ENCODE measurements around the gene NECTIN1. TPM values are rescaled to one million over a fixed set of nuclear protein-coding genes. Genes with fewer than 3 reads are reported as not detected.
A peak's percentile ranks its signal among the peaks of the same experiment; 100 is the strongest.

Gene NECTIN1
- total and polyA plus RNA-seq, 4 donors = 4.7 to 18.3 (median 7.3) TPM

- peaks cover 0 to 5% (median 0%) of the 10 kb centered on the region in 4 donors for H3K9me3 ChIP-seq (ENCODE audit: control insufficient read depth in 4 of 4, insufficient read depth in 3 of 4, low read length in 3 of 4)
- TF ChIP-seq, protein P1, sequence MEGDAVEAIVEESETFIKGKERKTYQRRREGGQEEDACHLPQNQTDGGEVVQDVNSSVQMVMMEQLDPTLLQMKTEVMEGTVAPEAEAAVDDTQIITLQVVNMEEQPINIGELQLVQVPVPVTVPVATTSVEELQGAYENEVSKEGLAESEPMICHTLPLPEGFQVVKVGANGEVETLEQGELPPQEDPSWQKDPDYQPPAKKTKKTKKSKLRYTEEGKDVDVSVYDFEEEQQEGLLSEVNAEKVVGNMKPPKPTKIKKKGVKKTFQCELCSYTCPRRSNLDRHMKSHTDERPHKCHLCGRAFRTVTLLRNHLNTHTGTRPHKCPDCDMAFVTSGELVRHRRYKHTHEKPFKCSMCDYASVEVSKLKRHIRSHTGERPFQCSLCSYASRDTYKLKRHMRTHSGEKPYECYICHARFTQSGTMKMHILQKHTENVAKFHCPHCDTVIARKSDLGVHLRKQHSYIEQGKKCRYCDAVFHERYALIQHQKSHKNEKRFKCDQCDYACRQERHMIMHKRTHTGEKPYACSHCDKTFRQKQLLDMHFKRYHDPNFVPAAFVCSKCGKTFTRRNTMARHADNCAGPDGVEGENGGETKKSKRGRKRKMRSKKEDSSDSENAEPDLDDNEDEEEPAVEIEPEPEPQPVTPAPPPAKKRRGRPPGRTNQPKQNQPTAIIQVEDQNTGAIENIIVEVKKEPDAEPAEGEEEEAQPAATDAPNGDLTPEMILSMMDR (IDR thresholded peaks at IDR 0.05; ENCODE audit: control extremely low read depth, extremely low read depth) = no peak
- WGBS, 2 donors = 59 to 72% methylated on average over 8 of the region's 8 CpGs
- H3K4me1 ChIP-seq (ENCODE audit: control insufficient read depth in 5 of 5, insufficient read depth in 5 of 5, low read length in 5 of 5) = peaks cover 0 to 12% (median 5%) of the 10 kb centered on the region in 5 donors
- H3K4me3 ChIP-seq = no peak overlapping the region
- peaks cover 0 to 7% (median 0%) of the 10 kb centered on the region in 3 donors for H3K27me3 ChIP-seq (ENCODE audit: control insufficient read depth in 3 of 3, insufficient read depth in 3 of 3, low read length in 2 of 3)
- H3K36me3 ChIP-seq (ENCODE audit: control insufficient read depth in 4 of 4, insufficient read depth in 4 of 4, low read length in 4 of 4) = no peaks in the 10 kb centered on the region
- H3K27ac ChIP-seq (ENCODE audit: low read depth in 1 of 2, low read length in 1 of 2) = no peak overlapping the region
- ATAC-seq (ENCODE audit: insufficient read depth, low FRiP score) (no peak), DNase-seq (peak in 2 of 3 donors; percentile 55 to 69)
- no peak overlapping the region for H3K9ac ChIP-seq (ENCODE audit: insufficient read depth in 1 of 2, low read length in 2 of 2)
Measured at GRCh38 chr11:119739021-119739703, 10.2 kb upstream of the NECTIN1 start.

DNA sequence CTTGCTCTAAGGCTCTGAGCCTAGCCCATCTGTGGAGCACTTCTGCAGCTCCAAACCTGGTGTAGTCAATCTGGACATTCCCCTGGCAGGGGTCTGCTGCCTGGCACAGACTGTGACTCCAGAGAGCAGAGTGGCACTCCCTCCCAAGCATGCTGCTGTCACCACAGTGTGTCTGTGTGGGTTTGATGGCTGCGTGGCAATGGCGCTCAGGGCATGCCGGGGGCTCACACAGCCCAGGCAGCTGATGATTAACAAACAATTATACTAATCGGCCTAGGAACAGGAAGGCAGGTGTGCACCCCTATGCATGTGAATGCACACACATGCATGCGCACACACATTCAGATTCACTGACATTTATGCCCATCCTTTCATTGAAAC, 9.0 kb upstream of the NECTIN1 start:
- no peak overlapping the region for H3K4me3 ChIP-seq
- DNase-seq (no peak), ATAC-seq (ENCODE audit: insufficient read depth, low FRiP score) (no peak)
- TF ChIP-seq, protein P1 (IDR thresholded peaks at IDR 0.05; ENCODE audit: control extremely low read depth, extremely low read depth) = no peak
- peaks cover 0 to 5% (median 0%) of the 10 kb centered on the region in 4 donors for H3K9me3 ChIP-seq (ENCODE audit: control insufficient read depth in 4 of 4, insufficient read depth in 3 of 4, low read length in 3 of 4)
- peaks cover 0 to 12% (median 5%) of the 10 kb centered on the region in 5 donors for H3K4me1 ChIP-seq (ENCODE audit: control insufficient read depth in 5 of 5, insufficient read depth in 5 of 5, low read length in 5 of 5)
- no peak overlapping the region for H3K9ac ChIP-seq (ENCODE audit: insufficient read depth in 1 of 2, low read length in 2 of 2)
- 92 to 97% methylated on average over 5 of the region's 5 CpGs for WGBS, 2 donors
- no peaks in the 10 kb centered on the region for H3K36me3 ChIP-seq (ENCODE audit: control insufficient read depth in 4 of 4, insufficient read depth in 4 of 4, low read length in 4 of 4)
- peaks cover 0 to 7% (median 0%) of the 10 kb centered on the region in 3 donors for H3K27me3 ChIP-seq (ENCODE audit: control insufficient read depth in 3 of 3, insufficient read depth in 3 of 3, low read length in 2 of 3)
- no peak overlapping the region for H3K27ac ChIP-seq (ENCODE audit: low read depth in 1 of 2, low read length in 1 of 2)

GRCh38 chr11:119737366-119738058, 8.5 kb upstream of the NECTIN1 start:
- Histone ChIP-seq H3K27ac (ENCODE audit: low read depth in 1 of 2, low read length in 1 of 2) (no peak overlapping the region), H3K4me1 (ENCODE audit: control insufficient read depth in 5 of 5, insufficient read depth in 5 of 5, low read length in 5 of 5) (peaks cover 0 to 9% (median 5%) of the 10 kb centered on the region in 5 donors), H3K4me3 (no peak overlapping the region), H3K36me3 (ENCODE audit: control insufficient read depth in 4 of 4, insufficient read depth in 4 of 4, low read length in 4 of 4) (no peaks in the 10 kb centered on the region), H3K9me3 (ENCODE audit: control insufficient read depth in 4 of 4, insufficient read depth in 3 of 4, low read length in 3 of 4) (peaks cover 0 to 5% (median 0%) of the 10 kb centered on the region in 4 donors), H3K9ac (ENCODE audit: insufficient read depth in 1 of 2, low read length in 2 of 2) (no peak overlapping the region), H3K27me3 (ENCODE audit: control insufficient read depth in 3 of 3, insufficient read depth in 3 of 3, low read length in 2 of 3) (peaks cover 0 to 7% (median 0%) of the 10 kb centered on the region in 3 donors)
- TF ChIP-seq, protein P1 (IDR thresholded peaks at IDR 0.05; ENCODE audit: control extremely low read depth, extremely low read depth) = no peak
- DNase-seq = no peak
- WGBS, 2 donors = 92 to 95% methylated on average over 8 of the region's 8 CpGs
- no peak for ATAC-seq (ENCODE audit: insufficient read depth, low FRiP score)

Measured in lung (tissue), 12 donors.